Measurements from ENCODE around the gene UGT1A10. TPM values are rescaled to one million over a fixed set of nuclear protein-coding genes. Genes with fewer than 3 reads are reported as not detected.

The UGT1A10 gene
- total and polyA plus RNA-seq, 2 of the 13 experiments (the other 11 are each of a cell fraction or from before 2014, with no cell fraction given): not detected

DNA sequence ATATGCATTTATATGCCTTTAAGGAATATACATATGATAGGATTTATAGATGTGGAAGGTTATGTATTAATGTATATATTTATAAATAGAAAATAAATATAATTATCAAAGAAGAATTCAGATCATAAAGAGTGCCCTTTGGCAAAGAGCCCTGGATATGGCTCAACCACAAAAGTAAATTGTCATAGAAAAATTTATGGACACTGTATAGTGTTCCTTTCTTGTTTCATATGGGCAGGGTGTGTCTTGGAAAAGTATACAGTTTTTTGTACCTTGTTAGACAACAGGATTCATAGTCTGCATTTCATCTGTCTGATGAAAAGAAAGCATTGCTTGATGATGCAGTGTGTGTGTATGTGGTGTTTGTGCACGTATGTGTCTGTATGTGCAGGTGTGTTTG is 48.4 kb downstream of the UGT1A10 start:
- FAIRE-seq (no peak), ATAC-seq (no peak), DNase-seq (ENCODE audit: low spot score) (no peak)
- no peak overlapping the region for H3K9ac ChIP-seq (ENCODE audit: insufficient read depth, low read depth, low read length)
- no peaks in the 10 kb centered on the region for H3K36me3 ChIP-seq (replicated peaks in 1 of 2; ENCODE audit: control insufficient read depth in 1 of 2, insufficient read depth in 2 of 2, low read length in 2 of 2)
- H3K27ac ChIP-seq (ENCODE audit: extremely low read length, insufficient read depth, low read length): no peak overlapping the region
- CTCF ChIA-PET (ENCODE audit: low intra/inter-chr PET ratio, low total read pairs): no interaction called here
- TF ChIP-seq, protein P1, sequence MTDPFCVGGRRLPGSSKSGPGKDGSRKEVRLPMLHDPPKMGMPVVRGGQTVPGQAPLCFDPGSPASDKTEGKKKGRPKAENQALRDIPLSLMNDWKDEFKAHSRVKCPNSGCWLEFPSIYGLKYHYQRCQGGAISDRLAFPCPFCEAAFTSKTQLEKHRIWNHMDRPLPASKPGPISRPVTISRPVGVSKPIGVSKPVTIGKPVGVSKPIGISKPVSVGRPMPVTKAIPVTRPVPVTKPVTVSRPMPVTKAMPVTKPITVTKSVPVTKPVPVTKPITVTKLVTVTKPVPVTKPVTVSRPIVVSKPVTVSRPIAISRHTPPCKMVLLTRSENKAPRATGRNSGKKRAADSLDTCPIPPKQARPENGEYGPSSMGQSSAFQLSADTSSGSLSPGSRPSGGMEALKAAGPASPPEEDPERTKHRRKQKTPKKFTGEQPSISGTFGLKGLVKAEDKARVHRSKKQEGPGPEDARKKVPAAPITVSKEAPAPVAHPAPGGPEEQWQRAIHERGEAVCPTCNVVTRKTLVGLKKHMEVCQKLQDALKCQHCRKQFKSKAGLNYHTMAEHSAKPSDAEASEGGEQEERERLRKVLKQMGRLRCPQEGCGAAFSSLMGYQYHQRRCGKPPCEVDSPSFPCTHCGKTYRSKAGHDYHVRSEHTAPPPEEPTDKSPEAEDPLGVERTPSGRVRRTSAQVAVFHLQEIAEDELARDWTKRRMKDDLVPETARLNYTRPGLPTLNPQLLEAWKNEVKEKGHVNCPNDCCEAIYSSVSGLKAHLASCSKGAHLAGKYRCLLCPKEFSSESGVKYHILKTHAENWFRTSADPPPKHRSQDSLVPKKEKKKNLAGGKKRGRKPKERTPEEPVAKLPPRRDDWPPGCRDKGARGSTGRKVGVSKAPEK (CRISPR knock-in tag; IDR thresholded peaks at IDR 0.05; ENCODE audit: borderline replicate concordance): no peak
- TF ChIP-seq, protein P2, sequence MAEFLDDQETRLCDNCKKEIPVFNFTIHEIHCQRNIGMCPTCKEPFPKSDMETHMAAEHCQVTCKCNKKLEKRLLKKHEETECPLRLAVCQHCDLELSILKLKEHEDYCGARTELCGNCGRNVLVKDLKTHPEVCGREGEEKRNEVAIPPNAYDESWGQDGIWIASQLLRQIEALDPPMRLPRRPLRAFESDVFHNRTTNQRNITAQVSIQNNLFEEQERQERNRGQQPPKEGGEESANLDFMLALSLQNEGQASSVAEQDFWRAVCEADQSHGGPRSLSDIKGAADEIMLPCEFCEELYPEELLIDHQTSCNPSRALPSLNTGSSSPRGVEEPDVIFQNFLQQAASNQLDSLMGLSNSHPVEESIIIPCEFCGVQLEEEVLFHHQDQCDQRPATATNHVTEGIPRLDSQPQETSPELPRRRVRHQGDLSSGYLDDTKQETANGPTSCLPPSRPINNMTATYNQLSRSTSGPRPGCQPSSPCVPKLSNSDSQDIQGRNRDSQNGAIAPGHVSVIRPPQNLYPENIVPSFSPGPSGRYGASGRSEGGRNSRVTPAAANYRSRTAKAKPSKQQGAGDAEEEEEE (CRISPR knock-in tag; IDR thresholded peaks at IDR 0.05; ENCODE audit: borderline replicate concordance): no peak
- TF ChIP-seq, protein P3, sequence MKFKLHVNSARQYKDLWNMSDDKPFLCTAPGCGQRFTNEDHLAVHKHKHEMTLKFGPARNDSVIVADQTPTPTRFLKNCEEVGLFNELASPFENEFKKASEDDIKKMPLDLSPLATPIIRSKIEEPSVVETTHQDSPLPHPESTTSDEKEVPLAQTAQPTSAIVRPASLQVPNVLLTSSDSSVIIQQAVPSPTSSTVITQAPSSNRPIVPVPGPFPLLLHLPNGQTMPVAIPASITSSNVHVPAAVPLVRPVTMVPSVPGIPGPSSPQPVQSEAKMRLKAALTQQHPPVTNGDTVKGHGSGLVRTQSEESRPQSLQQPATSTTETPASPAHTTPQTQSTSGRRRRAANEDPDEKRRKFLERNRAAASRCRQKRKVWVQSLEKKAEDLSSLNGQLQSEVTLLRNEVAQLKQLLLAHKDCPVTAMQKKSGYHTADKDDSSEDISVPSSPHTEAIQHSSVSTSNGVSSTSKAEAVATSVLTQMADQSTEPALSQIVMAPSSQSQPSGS (CRISPR knock-in tag; IDR thresholded peaks at IDR 0.05): no peak
- TF ChIP-seq HMGA1 (CRISPR knock-in tag; conservative IDR thresholded peaks at IDR 0.05): no peak
- TF ChIP-seq, protein P4, sequence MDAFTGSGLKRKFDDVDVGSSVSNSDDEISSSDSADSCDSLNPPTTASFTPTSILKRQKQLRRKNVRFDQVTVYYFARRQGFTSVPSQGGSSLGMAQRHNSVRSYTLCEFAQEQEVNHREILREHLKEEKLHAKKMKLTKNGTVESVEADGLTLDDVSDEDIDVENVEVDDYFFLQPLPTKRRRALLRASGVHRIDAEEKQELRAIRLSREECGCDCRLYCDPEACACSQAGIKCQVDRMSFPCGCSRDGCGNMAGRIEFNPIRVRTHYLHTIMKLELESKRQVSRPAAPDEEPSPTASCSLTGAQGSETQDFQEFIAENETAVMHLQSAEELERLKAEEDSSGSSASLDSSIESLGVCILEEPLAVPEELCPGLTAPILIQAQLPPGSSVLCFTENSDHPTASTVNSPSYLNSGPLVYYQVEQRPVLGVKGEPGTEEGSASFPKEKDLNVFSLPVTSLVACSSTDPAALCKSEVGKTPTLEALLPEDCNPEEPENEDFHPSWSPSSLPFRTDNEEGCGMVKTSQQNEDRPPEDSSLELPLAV (CRISPR knock-in tag; conservative IDR thresholded peaks at IDR 0.05; ENCODE audit: low read depth): no peak
- TF ChIP-seq, protein P5, sequence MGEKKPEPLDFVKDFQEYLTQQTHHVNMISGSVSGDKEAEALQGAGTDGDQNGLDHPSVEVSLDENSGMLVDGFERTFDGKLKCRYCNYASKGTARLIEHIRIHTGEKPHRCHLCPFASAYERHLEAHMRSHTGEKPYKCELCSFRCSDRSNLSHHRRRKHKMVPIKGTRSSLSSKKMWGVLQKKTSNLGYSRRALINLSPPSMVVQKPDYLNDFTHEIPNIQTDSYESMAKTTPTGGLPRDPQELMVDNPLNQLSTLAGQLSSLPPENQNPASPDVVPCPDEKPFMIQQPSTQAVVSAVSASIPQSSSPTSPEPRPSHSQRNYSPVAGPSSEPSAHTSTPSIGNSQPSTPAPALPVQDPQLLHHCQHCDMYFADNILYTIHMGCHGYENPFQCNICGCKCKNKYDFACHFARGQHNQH (CRISPR knock-in tag; IDR thresholded peaks at IDR 0.05): no peak
- no peak for TF ChIP-seq MBNL3 (CRISPR knock-in tag; conservative IDR thresholded peaks at IDR 0.05)
- no peak for TF ChIP-seq BCL6 (CRISPR knock-in tag; IDR thresholded peaks at IDR 0.05)
- TF ChIP-seq, protein P6, sequence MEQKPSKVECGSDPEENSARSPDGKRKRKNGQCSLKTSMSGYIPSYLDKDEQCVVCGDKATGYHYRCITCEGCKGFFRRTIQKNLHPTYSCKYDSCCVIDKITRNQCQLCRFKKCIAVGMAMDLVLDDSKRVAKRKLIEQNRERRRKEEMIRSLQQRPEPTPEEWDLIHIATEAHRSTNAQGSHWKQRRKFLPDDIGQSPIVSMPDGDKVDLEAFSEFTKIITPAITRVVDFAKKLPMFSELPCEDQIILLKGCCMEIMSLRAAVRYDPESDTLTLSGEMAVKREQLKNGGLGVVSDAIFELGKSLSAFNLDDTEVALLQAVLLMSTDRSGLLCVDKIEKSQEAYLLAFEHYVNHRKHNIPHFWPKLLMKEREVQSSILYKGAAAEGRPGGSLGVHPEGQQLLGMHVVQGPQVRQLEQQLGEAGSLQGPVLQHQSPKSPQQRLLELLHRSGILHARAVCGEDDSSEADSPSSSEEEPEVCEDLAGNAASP (CRISPR knock-in tag; IDR thresholded peaks at IDR 0.05; ENCODE audit: borderline replicate concordance): no peak
- no peak overlapping the region for H2AFZ ChIP-seq (ENCODE audit: low read length)
- H3K4me3 ChIP-seq (replicated peaks in 1 of 3; ENCODE audit: insufficient read depth in 1 of 3, low read depth in 2 of 3, low read length in 3 of 3): no peak overlapping the region
- no peaks in the 10 kb centered on the region for H3K9me3 ChIP-seq (ENCODE audit: low read length)
- POLR2A ChIA-PET: no interaction called here
- in situ Hi-C loops (cut with HindIII; ENCODE audit: extremely low pct_ligation_motif_present, low pct_unique_long_range_greater_than_20kb) (no loop called here), intact Hi-C loops (cut with micrococcal nuclease; ENCODE audit: unreplicated experiment) (no loop called here)
- 50% methylated on average over 1 of the region's 1 CpG for WGBS (ENCODE audit: low lambda C conversion rate)
- BruUV-seq (replicated peaks): no TSS peak
- no peak overlapping the region for H3K4me2 ChIP-seq (ENCODE audit: low read depth, low read length)
- no peaks in the 10 kb centered on the region for H3K79me2 ChIP-seq (ENCODE audit: insufficient read depth, low read length)
- H4K20me1 ChIP-seq (ENCODE audit: insufficient read depth, low read length): no peaks in the 10 kb centered on the region
- H3K4me1 ChIP-seq (ENCODE audit: insufficient read depth, low read length): no peaks in the 10 kb centered on the region
- H3K27me3 ChIP-seq (ENCODE audit: control insufficient read depth in 1 of 2, insufficient read depth in 2 of 2, low read length in 2 of 2): no peaks in the 10 kb centered on the region
